Activated CD4-positive, alpha-beta T cell treated with anti-CD3 and anti-CD28 coated beads, Interleukin-10, Interleukin-2, amounts not matched to agents 100 ng/mL and 50 ng/mL, durations not matched to agents 16 hours and 8 hours (primary cell): ENCODE data around the gene IL17B.

ENCODE experiments used
- DNase-seq: peaks from one replicate; pipeline ENCODE4 v3.0.0-alpha.2; 2020

Gene IL17B

GRCh38 chr5:149376104-149376503 is 3.0 kb downstream of the IL17B start:
- no peak for DNase-seq

DNA sequence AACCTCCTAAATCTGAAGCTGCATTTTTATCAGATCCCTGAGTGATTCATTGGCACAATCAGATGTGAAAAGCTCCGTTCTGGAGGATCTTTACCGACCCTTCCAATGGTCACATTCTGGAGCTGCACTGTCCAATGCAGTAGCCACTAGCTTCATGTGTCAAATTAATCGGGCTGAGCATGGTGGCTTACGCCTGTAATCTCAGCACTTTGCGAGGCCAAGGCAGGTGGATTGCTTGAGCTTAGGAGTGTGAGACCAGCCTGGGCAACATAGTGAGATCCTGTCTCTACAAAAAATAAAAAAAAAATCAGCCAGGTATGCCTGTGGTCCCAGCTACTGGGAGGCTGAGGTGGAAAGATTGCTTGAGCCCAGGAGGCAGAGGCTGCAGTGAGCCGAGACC is 3.7 kb downstream of the IL17B start:
- no peak for DNase-seq

DNA sequence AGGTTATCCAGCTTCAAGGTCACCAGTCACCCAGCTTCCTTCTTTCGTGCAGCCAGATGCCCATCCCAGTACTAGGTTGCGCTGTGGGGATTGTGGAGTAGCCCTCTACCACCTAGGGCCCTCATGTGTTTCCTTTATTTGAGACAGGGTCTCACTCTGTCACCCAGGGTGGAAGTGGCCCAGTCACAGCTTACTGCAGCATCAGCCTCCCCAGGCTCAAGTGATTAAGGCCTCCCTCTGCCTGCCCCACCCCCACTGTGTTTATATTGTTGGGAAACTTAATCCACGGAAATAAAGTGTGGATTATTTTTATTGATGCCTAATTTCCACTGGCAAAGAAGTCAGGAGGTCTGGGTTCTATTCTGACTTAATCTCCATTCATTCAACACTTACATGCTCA is 4.3 kb downstream of the IL17B start:
- no peak for DNase-seq

- no peak for DNase-seq
Observed at GRCh38 chr5:149374303-149374702, 4.8 kb downstream of the IL17B start.

DNA sequence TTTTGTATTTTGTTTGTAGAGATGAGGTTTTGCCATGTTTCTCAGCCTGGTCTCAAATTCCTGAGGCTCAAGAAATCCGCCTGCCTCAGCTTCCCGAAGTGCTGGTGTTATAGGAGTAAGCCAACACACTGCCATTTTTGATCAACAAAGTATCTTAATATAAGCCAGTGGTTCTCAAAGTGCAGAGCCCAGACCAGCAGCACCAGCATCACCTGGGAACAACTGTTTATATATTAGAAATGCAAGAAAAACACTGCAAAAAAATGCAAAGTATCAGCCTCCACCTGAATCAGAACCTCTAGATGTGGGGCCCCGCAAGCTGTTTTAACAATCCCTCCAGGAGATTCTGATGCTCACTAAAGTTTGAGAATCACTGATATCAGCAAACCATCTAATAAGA is 6.2 kb downstream of the IL17B start:
- no peak for DNase-seq

GRCh38 chr5:149372076-149372795 is 6.9 kb downstream of the IL17B start:
- DNase-seq: no peak

DNA sequence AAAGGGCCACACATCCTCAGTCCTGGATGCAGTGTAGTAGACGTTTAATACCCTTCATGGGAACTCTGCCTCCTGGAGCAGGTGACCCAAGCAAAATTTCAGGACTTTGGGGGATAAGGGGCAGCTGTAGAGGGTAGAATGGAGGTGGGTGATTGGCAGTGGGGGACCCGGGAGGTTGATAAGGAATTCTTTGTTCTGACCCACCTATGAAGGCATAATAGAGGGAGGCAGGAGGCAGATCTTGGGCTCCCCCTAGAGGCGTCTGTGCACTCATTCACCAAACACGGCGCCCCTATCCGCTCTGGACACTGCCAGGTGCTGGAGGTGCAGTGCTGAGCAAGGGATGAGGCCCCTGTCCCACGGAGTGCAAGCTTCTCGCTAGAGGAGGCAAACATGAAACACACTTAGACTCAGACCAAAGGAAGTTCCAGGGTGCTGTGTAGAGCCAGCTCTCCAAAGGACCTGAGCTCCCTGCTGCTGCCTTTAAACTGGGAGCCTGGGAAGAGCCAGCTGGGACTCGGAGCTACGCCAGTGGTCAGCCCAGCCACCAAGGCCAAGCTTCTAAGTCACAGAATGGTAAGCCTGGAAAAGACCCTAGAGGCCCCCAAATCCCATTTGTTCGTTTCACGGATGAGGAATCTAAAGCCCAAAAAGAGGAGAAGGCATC is 7.7 kb downstream of the IL17B start:
- DNase-seq: peak; percentile 70

GRCh38 chr5:149370878-149371277 is 8.2 kb downstream of the IL17B start:
- DNase-seq: no peak

GRCh38 chr5:149367972-149368645 is 11.0 kb downstream of the IL17B start:
- DNase-seq: no peak

DNA sequence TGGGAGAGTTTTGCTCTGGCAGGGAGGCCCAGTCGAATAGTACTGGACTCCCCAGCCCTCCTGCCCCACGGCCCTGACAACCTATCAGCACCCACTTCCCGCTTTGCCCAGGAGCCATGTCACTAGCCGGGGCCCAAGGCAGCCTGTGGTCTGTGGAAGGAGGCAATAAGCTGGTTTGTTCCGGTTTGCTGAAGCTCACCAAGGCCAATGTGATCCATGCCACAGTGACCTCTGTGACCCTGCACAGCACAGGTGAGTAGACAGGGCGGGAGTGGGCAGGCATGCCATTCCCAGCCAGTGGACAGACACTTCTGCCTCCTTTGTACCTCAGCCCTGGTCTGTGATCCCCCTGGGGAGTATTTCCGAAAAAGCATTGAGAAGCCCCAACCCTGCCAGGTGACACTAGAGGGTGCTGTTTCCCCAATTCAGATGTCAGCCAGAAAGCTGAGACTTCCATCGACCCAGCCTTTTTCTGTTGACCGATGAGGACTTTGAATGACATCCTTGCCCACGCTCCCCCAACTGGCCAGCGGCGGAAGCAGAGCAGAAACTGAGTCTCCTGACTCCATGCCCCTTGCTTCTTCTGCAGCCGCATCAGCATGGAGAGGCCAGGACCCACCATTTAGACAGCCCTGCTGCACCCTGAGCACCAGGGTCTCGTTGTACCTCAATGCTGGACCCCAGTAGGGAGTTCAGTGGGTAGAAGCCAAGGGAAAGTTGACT is 11.7 kb downstream of the IL17B start:
- peak; percentile 60 for DNase-seq

- DNase-seq: no peak
Observed at GRCh38 chr5:149366169-149366729, 12.8 kb downstream of the IL17B start.

DNA sequence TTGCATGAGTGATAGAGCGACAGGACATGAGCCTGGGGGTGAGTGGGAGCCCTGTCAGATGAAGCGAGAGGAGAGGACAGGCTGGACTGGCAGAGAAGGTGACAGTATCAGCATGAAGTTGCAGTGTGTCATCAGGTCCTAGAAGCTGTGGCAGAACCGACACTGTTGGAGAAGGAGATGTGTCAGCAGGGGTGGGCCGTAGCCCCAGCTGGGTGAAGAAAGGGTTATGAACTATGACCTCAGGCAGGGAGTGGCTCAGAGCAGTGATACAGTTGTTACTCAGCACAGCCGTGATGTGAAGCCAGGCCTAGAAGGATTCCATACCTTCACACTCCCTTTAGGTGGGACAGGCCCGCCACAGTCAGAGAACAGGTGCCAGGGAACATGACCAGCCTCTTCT is 13.7 kb downstream of the IL17B start:
- DNase-seq: no peak

GRCh38 chr5:149364719-149365118 is 14.4 kb downstream of the IL17B start:
- DNase-seq: no peak

GRCh38 chr5:149363936-149364335 is 15.2 kb downstream of the IL17B start:
- no peak for DNase-seq

GRCh38 chr5:149363358-149363757 is 15.7 kb downstream of the IL17B start:
- no peak for DNase-seq

DNA sequence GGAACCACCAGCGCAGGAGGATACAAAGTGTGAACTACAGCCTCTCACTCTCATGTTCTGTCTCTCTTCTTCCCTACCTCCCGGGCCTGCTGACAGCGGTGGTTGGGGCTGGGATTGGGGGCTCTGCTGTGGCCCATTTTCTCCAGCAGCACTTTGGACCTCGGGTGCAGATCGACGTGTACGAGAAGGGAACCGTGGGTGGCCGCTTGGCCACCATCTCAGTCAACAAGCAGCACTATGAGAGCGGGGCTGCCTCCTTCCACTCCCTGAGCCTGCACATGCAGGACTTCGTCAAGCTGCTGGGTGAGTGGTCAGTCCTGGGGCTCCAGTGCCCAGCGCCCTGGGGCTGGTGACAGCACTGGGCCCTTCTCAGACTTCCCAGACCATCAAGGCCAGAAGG is 16.6 kb downstream of the IL17B start:
- DNase-seq: no peak

DNA sequence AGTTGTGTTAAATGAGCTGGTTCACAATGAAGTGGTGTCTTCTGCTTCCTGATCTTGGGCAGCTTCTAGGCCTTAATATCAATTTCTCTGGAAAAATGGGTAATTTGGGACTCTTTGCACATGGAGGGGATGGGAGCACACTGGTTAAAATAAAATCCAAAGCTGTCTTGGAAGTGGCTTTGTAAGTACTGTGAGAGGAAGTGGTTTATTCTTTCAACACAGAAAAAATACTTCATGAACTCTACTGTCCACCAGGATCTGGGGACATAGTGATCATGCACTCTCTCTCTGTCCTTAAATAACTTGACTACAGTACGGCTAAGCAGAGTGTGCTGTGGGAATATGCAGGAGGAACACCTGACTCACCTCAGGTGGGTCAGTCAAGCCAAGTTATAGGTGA is 18.8 kb downstream of the IL17B start:
- DNase-seq: no peak

GRCh38 chr5:149358868-149359495 is 20.1 kb downstream of the IL17B start:
- no peak for DNase-seq

DNA sequence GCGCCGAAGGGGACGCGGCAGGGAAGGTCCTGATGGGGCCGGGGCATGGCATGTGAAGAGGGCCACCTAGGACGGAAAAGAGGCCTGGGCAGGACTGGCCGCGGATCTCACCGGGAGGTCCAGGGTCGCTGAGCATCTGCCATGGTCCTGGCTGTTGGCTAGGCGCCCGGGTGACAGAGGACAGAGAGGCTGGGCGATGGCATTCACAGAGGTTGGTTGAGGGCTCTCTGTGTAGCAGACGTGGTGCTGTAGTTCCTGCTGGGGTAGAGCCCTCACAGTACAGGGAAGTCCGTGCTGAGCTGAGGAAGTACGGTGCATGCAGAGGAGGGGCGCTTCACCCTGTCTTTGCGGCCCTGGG is 20.8 kb downstream of the IL17B start:
- peak; percentile 49 for DNase-seq

DNA sequence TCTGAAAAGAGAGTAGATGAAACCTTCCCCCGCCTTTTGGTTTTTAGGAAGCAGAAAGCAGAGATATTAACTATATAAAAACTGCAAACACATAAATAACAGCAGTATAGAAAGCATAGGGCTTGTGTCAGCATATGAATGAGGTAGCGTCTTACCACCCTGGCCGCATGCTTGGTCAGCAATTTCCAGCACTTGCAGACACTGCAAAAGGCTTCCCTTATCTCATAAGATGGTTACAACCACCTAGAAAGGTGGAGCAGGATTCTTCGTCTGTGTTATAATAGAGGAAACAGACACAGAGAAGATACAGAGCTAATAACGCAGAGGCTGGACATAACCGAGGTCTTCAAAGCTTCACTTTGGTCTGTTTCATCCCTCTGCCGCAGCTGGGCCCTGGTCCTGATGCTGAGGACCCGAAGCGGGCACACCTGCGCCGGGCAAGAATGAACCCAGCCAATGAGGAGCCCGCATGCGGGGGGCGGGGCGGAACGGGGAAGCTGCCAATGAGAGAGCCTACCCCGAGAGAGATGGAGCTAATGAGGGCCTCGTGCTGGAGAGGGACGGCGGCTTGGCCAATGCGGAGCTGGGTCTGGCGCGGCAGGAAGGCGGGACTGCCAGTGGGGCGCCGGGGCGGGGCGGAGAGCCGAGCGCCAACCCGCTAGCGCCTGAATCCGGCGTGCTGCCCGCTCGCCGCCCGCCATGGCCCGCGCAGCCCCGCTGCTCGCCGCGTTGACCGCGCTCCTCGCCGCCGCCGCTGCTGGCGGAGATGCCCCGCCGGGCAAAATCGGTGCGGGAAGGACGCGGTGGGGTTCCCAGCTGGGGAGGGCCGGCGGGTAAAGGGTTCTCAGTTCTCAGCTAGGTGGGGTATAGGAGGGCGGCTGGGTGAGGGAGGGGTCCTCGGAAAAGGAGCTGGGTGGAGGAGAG is 21.5 kb downstream of the IL17B start, which contains the start of gene PCYOX1L:
Gene PCYOX1L (plus strand): TSS at position 677 of the 924 bp plus-strand sequence. CDS start 23 bp downstream, at position 700.
- peak; percentile 98 for DNase-seq

DNA sequence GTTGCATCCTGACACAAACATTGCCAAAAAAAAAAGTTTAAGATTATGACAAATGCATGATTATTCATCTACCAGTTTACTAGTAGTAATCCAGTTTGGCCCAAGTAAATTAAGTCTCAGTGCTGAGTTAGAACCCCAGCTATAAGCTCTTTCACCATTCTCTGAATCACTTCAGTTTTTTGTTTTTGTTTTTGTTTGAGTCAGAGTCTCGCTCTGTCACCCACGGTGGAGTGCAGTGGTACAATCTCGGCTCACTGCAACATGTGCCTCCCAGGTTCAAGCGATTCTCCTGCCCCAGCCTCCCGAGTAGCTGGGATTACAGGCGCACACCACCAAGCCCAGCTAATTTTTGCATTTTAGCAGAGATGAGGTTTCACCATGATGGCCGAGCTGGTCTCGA is 22.7 kb downstream of the IL17B start:
- peak; percentile 68 for DNase-seq
